GM12873 (cell line): Measurements from ENCODE around the gene DCAKD.

ENCODE experiments used
- CTCF ChIP-seq: IDR thresholded peaks from 2 replicates; pipeline ENCODE4 v1.5.1; 2012; ENCODE audit warnings: low read depth, mild to moderate bottlenecking, moderate library complexity, low read length, control low read depth; ENCODE audit not compliant: insufficient read depth; ENCODE audit errors: missing control alignments

DCAKD gene

GRCh38 chr17:45092911-45093430, 41.5 kb upstream of the DCAKD start:
- no peak for TF ChIP-seq CTCF

GRCh38 chr17:45091778-45092425, 40.5 kb upstream of the DCAKD start:
- TF ChIP-seq CTCF: no peak

GRCh38 chr17:45090711-45091110, 39.3 kb upstream of the DCAKD start:
- TF ChIP-seq CTCF: no peak

GRCh38 chr17:45088741-45089140, 37.3 kb upstream of the DCAKD start:
- no peak for TF ChIP-seq CTCF

GRCh38 chr17:45087978-45088377, 36.5 kb upstream of the DCAKD start:
- TF ChIP-seq CTCF: no peak

GRCh38 chr17:45087504-45087975, 36.1 kb upstream of the DCAKD start:
- no peak for TF ChIP-seq CTCF

GRCh38 chr17:45086865-45087503, 35.6 kb upstream of the DCAKD start:
- TF ChIP-seq CTCF: no peak
